ENCODE results near the gene OR2J3. TPM values are rescaled to one million over a fixed set of nuclear protein-coding genes. Genes with fewer than 3 reads are reported as not detected.
"Not testable (repeated sequence)": the region's sequence is repeated elsewhere in the genome, so short reads cannot be mapped to it uniquely, and the experiment has no call there.

OR2J3 gene
- total RNA-seq, 1 experiment from 2014 or later, result not detected

DNA sequence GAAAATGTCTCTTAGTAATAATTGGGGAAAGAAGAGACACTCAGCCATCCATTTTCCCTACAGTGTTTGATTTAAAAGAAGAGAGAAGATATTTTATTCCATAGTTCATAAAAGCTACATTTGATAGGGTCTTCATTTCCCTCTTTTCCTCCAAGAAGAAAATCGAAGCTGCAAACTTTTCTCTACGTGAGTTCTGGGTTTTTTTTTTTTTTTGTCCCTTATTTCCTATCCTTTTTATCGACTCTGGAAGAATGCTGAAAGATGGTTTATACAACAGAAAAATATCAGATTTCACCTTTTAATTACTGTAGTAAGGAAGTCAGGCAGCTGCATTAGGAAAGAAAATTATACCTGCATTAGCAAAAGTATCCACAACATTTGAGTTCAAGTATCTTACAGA lies 8.7 kb upstream of the OR2J3 start, which contains the start of gene OR2J1:
Gene OR2J1, plus strand, starts transcription at position 301 of the 400 bp plus-strand sequence. CDS start 1,453 bp downstream, outside the sequence.
- Mint-ChIP-seq H3K4me3 (ENCODE audit: unreplicated experiment) (no peak within 1 kb of the TSS), H3K27me3 (ENCODE audit: insufficient read depth, unreplicated experiment) (peaks cover 64% of the 10 kb centered on the region), H3K9me3 (ENCODE audit: unreplicated experiment) (no peaks in the 10 kb centered on the region), H3K36me3 (ENCODE audit: insufficient read depth, unreplicated experiment) (no peaks in the 10 kb centered on the region), H3K4me1 (ENCODE audit: insufficient read depth, unreplicated experiment) (no peaks in the 10 kb centered on the region), H3K27ac (ENCODE audit: low read depth, unreplicated experiment) (no peak within 1 kb of the TSS)
- no peak for DNase-seq (ENCODE audit: unreplicated experiment)
- intact Hi-C loops (cut with micrococcal nuclease), result no loop called here
- ChIA-PET CTCF (no interaction called here), POLR2A (no interaction called here)
- TF ChIP-seq, protein P1, sequence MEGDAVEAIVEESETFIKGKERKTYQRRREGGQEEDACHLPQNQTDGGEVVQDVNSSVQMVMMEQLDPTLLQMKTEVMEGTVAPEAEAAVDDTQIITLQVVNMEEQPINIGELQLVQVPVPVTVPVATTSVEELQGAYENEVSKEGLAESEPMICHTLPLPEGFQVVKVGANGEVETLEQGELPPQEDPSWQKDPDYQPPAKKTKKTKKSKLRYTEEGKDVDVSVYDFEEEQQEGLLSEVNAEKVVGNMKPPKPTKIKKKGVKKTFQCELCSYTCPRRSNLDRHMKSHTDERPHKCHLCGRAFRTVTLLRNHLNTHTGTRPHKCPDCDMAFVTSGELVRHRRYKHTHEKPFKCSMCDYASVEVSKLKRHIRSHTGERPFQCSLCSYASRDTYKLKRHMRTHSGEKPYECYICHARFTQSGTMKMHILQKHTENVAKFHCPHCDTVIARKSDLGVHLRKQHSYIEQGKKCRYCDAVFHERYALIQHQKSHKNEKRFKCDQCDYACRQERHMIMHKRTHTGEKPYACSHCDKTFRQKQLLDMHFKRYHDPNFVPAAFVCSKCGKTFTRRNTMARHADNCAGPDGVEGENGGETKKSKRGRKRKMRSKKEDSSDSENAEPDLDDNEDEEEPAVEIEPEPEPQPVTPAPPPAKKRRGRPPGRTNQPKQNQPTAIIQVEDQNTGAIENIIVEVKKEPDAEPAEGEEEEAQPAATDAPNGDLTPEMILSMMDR (IDR thresholded peaks at IDR 0.05; ENCODE audit: unreplicated experiment), result no peak
- no TSS peak for BruUV-seq (replicated peaks)

GRCh38 chr6:29112135-29112534 lies 4.3 kb downstream of the OR2J3 start:
- no peaks in the 10 kb centered on the region for H3K9me3 Mint-ChIP-seq (ENCODE audit: unreplicated experiment)
- ChIA-PET CTCF (no interaction called here), POLR2A (no interaction called here)
- no TSS peak for BruUV-seq (replicated peaks)
- H3K27ac Mint-ChIP-seq (ENCODE audit: low read depth, unreplicated experiment), result no peak overlapping the region
- no peaks in the 10 kb centered on the region for H3K4me1 Mint-ChIP-seq (ENCODE audit: insufficient read depth, unreplicated experiment)
- TF ChIP-seq, protein P1 (IDR thresholded peaks at IDR 0.05; ENCODE audit: unreplicated experiment), result no peak
- no peak overlapping the region for H3K4me3 Mint-ChIP-seq (ENCODE audit: unreplicated experiment)
- intact Hi-C loops (cut with micrococcal nuclease), result loop anchor here (2.0 kb wide), 1 partner anchor 275 kb away; no protein-coding TSS in a partner anchor
- peak; percentile 16 for DNase-seq (ENCODE audit: unreplicated experiment)
- H3K27me3 Mint-ChIP-seq (ENCODE audit: insufficient read depth, unreplicated experiment), result peaks cover 64% of the 10 kb centered on the region
- no peaks in the 10 kb centered on the region for H3K36me3 Mint-ChIP-seq (ENCODE audit: insufficient read depth, unreplicated experiment)

- H3K4me1 Mint-ChIP-seq (ENCODE audit: insufficient read depth, unreplicated experiment); BruUV-seq (replicated peaks); H3K9me3 Mint-ChIP-seq (ENCODE audit: unreplicated experiment); intact Hi-C loops (cut with micrococcal nuclease); DNase-seq (ENCODE audit: unreplicated experiment); H3K36me3 Mint-ChIP-seq (ENCODE audit: insufficient read depth, unreplicated experiment); CTCF ChIA-PET; H3K4me3 Mint-ChIP-seq (ENCODE audit: unreplicated experiment); POLR2A ChIA-PET; H3K27ac Mint-ChIP-seq (ENCODE audit: low read depth, unreplicated experiment): not testable (repeated sequence)
- H3K27me3 Mint-ChIP-seq (ENCODE audit: insufficient read depth, unreplicated experiment), result peaks cover 56% of the 10 kb centered on the region
Observed at GRCh38 chr6:29114964-29115363, 7.1 kb downstream of the OR2J3 start.

DNA sequence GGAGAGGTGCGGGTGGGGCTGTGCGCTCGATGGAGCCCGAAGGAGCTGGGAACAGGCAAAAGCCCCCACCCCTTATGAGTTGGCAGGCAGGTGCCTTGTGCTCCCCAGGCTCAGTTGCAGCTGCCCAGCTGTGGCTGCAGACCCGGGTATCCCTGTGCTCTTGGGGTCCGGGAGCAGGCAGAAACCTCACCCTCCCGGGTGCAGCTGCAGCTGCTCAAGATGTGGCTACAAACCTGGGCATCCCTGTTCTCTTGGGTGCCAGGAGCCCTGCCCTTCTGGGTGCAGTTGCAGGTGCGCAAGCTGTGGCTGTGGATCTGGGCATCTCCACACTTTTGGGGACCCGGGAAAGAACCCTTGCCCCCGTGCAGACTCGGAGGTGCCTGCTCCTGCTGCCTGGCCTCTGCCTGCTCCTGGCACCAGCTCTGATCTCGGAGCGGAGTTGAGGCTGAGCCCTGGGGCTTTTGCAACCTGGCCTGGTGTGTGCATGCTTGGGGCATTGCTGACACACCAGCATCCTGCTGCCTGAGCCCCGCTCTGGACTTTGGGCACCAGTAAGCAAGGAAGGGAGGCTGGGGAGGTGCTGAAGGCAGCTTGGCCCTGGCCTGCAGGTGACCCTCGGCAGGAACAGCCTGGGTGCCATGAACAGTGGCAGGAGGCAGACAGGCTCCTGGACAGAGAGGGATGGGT lies 21.6 kb downstream of the OR2J3 start:
- CTCF ChIA-PET, result no interaction called here
- no peaks in the 10 kb centered on the region for H3K36me3 Mint-ChIP-seq (ENCODE audit: insufficient read depth, unreplicated experiment)

More for the DNA sequence above, 21.6 kb downstream of the OR2J3 start:
- TF ChIP-seq, protein P1 (IDR thresholded peaks at IDR 0.05; ENCODE audit: unreplicated experiment), result no peak
- POLR2A ChIA-PET, result no interaction called here
- intact Hi-C loops (cut with micrococcal nuclease), result no loop called here
- BruUV-seq (replicated peaks), result no TSS peak
- Mint-ChIP-seq H3K4me3 (ENCODE audit: unreplicated experiment) (no peak overlapping the region), H3K27me3 (ENCODE audit: insufficient read depth, unreplicated experiment) (peaks cover 63% of the 10 kb centered on the region), H3K4me1 (ENCODE audit: insufficient read depth, unreplicated experiment) (no peaks in the 10 kb centered on the region), H3K27ac (ENCODE audit: low read depth, unreplicated experiment) (no peak overlapping the region), H3K9me3 (ENCODE audit: unreplicated experiment) (no peaks in the 10 kb centered on the region)
- no peak for DNase-seq (ENCODE audit: unreplicated experiment)
